T-cell (primary cell): Measurements from ENCODE around the gene TBX21. TPM values are rescaled to one million over a fixed set of nuclear protein-coding genes. Genes with fewer than 3 reads are reported as not detected.

ENCODE experiments used
- ATAC-seq, 4 experiments: fragments of 200-7000 bp in 3 of 4; fragments of 150-1000 bp in 1 of 4; cut with Tn5 transposase; replicated peaks in 1 of 4; 1 replicate in 3 of 4; 2 replicates in 1 of 4; pipeline ENCODE4 v1.10.0; 2021; ENCODE audit warnings: moderate library complexity in 3 of 4, mild to moderate bottlenecking in 2 of 4, moderate number of reproducible peaks in 1 of 4
- CTCF ChIA-PET, 2 donors: fragments of 300-600 bp; sonication (Branson Sonifier 250); formaldehyde crosslinking; loops; one replicate each; lab custom pipeline; 2022; ENCODE audit warnings: antibody characterized with exemption in 2 of 2; lab: Charles Lee
- POLR2A ChIA-PET, 2 donors: fragments of 300-600 bp; sonication (Branson Sonifier 250); formaldehyde crosslinking; loops; one replicate each; lab custom pipeline; 2022; ENCODE audit warnings: antibody characterized with exemption in 2 of 2; lab: Charles Lee
- DNase-seq, 35 experiments: peaks; one replicate each; pipeline versions ENCODE4 v3.0.0 to v3.0.0-alpha.2; 2013 to 2023
- H3K27ac ChIP-seq: one replicate; pipeline ENCODE4 v1.5.1; 2013; ENCODE audit warnings: low read length
- H3K27me3 ChIP-seq, 2 experiments: replicated peaks in 1 of 2; 1 replicate in 1 of 2; 2 replicates in 1 of 2; pipeline versions ENCODE4 v1.6.1 to v1.7.0; 2013; ENCODE audit warnings: low read length in 1 of 2, mixed read lengths in 1 of 2; ENCODE audit not compliant: control insufficient read depth in 2 of 2, insufficient read depth in 2 of 2; ENCODE audit errors: extremely low read depth in 1 of 2
- H3K36me3 ChIP-seq, 2 donors: 1 replicate in 1 of 2; 2 replicates in 1 of 2; pipeline versions ENCODE4 v1.6.1 to v1.7.0; 2013; ENCODE audit warnings: low read length in 1 of 2; ENCODE audit not compliant: control insufficient read depth in 2 of 2, insufficient read depth in 1 of 2; ENCODE audit errors: extremely low read depth in 1 of 2
- H3K4me1 ChIP-seq, 2 experiments: 1 replicate in 1 of 2; 2 replicates in 1 of 2; pipeline versions ENCODE4 v1.6.1 to v1.7.0; 2013; ENCODE audit warnings: low read length in 2 of 2, mixed read lengths in 1 of 2; ENCODE audit not compliant: insufficient read depth in 2 of 2, control insufficient read depth in 1 of 2; ENCODE audit errors: extremely low read depth in 1 of 2
- H3K4me3 ChIP-seq, 2 donors: 1 replicate in 1 of 2; 2 replicates in 1 of 2; pipeline versions ENCODE4 v1.5.1 to v1.7.0; 2013; ENCODE audit warnings: mild to moderate bottlenecking in 2 of 2, low read length in 1 of 2, moderate library complexity in 1 of 2; ENCODE audit not compliant: control insufficient read depth in 1 of 2; ENCODE audit errors: extremely low read depth in 1 of 2
- H3K9me3 ChIP-seq: 2 replicates; pipeline ENCODE4 v1.7.0; 2013
- H3K27ac Mint-ChIP-seq, 2 donors: one replicate each; pipeline ENCODE4 v1.8.0; 2020 to 2021; ENCODE audit warnings: mild to moderate bottlenecking in 2 of 2, mixed read lengths in 2 of 2
- H3K27me3 Mint-ChIP-seq, 2 donors: one replicate each; pipeline ENCODE4 v1.8.0; 2021 to 2022; ENCODE audit warnings: mixed read lengths in 2 of 2
- H3K36me3 Mint-ChIP-seq: one replicate; pipeline ENCODE4 v1.8.0; 2021; ENCODE audit warnings: mixed read lengths
- H3K4me1 Mint-ChIP-seq, 3 donors: one replicate each; pipeline ENCODE4 v1.8.0; 2020 to 2022; ENCODE audit warnings: mixed read lengths in 3 of 3, mild to moderate bottlenecking in 1 of 3
- H3K4me3 Mint-ChIP-seq, 3 donors: one replicate each; pipeline ENCODE4 v1.8.0; 2020 to 2022; ENCODE audit warnings: mild to moderate bottlenecking in 3 of 3, mixed read lengths in 3 of 3, moderate library complexity in 3 of 3
- H3K9me3 Mint-ChIP-seq, 3 donors: one replicate each; pipeline ENCODE4 v1.8.0; 2020 to 2022; ENCODE audit warnings: mixed read lengths in 3 of 3
- WGBS: methylation state at CpG from one replicate; pipeline ENCODE4 v1.1.5; 2013; ENCODE audit warnings: missing lambda C conversion rate; ENCODE audit not compliant: insufficient coverage; 5-methylcytosine and 5-hydroxymethylcytosine counted together
- total RNA-seq, 35 experiments: library from RNA in 6 of 35; stranded (reverse) in 6 of 35; fragments of 120-200 nt in 1 of 35; gene quantifications; one replicate each; pipeline versions ENCODE4 v1.2.1 to v1.2.4 and lab custom pipeline; 2013 to 2026

TBX21 gene
- total RNA-seq, 5 donors from 2014 or later (not counting 1 experiment from before 2014, with no cell fraction given), result 7.9 to 37.3 (median 20.8) TPM

DNA sequence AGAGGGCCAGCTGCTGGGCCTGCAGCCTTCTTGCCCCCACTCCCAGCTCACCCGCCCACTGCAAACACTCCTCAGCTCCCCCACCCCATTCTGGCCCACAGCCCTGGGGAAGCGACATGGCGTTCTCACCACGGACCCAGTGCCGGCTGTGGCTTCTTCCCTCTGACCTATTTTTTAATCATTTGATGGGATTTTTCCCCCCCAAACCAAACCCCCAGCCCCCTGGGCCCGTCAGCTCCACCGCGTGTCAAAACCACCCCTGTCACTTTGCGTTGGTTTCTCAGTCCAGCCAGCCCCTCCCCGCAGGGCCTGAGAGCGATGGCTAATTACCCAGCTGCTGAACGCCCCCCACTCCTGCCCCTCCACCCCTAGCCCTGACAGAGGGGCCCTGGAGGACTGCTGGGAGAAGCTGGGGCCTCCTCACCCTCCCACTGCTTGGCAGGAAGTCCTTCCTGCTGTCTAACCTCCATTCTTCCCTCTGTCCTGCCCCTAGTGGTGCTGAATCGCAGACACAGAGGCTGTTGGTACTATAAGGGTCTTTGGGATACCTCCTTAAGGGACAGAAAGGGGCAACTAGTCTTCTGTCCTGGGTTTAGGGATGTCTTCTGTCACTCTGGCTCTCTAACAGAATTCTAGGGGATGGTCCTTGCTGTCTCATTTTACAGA, 7.5 kb upstream of the TBX21 start:
- Mint-ChIP-seq H3K27ac (peak overlapping the region in 1 of 2 donors; percentile 44), H3K9me3 (no peaks in the 10 kb centered on the region), H3K4me3 (no peak overlapping the region), H3K27me3 (peaks cover 4 to 13% of the 10 kb centered on the region in 2 donors), H3K36me3 (no peaks in the 10 kb centered on the region), H3K4me1 (peaks cover 29 to 62% (median 31%) of the 10 kb centered on the region in 3 donors)
- H3K4me1 ChIP-seq, result peaks cover 6 to 83% of the 10 kb centered on the region in 2 experiments
- H3K36me3 ChIP-seq, result no peaks in the 10 kb centered on the region
- H3K4me3 ChIP-seq, result no peak overlapping the region
- H3K9me3 ChIP-seq, result no peaks in the 10 kb centered on the region
- 54% methylated on average over 5 of the region's 13 CpGs for WGBS
- no peak for DNase-seq
- H3K27ac ChIP-seq, result peak overlapping the region; percentile 4
- ATAC-seq, result no peak
- POLR2A ChIA-PET, result no interaction called here
- CTCF ChIA-PET, result interaction anchor here in 1 of 2 donors (0.5 to 1.1 kb wide), 3 partner anchors 28 to 75 kb away, joined by 3 to 6 read pairs (median 5); no protein-coding TSS in a partner anchor
- H3K27me3 ChIP-seq, result peaks cover 0 to 25% of the 10 kb centered on the region in 2 experiments

DNA sequence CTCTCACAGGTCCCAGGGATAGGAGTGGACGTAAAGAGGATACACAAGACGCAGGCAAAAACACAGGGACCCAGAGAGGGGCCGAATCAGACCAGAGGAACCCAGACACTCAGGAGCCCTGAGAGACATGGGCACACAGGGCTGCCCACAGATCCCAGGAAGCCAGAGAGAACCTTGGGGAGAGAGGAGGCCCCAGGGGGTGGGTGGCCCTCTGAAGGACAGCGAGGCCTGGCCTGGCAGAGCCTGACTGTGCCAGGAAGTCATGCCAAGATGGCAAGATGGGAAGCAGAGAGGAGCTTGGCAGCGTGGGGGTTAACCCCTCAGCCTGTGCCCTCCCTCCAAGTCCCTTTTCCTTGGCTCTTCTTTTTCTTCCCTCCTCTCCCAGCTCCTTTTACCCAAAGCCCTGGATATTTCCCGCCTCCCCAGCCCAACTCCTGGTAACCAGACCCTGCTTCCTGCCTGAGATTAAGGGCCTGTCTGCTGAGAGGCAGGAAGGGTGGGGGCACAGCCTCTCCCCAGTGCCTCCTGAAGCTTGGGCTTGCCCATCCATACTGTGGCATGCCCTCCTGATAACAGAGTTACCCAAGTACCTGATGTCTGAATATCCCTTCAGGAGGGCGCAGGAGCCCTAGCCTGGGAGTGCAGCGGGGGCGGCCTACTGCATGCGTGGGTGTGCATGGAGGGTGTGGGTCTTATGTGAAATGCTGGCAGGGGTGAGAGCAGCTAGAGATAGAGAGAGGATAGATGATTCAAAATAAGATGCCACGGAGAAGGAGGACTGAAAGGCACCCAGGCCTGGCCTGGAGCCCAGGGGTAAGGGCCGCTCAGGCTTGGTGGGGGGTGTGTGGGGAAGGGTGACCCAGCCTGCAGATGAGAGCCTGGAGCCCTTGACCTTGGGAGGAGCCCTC, 6.0 kb upstream of the TBX21 start:
- H3K4me1 Mint-ChIP-seq, result peaks cover 20 to 58% (median 24%) of the 10 kb centered on the region in 3 donors

GRCh38 chr17:47727704-47728036, 5.4 kb upstream of the TBX21 start:
- CTCF ChIA-PET, result no interaction called here
- no peak for ATAC-seq
- H3K27ac ChIP-seq, result no peak overlapping the region
- WGBS, result 100% methylated on average over 5 of the region's 9 CpGs
- H3K36me3 ChIP-seq, result no peaks in the 10 kb centered on the region
- H3K4me3 ChIP-seq, result no peak overlapping the region
- H3K27me3 ChIP-seq, result peaks cover 0 to 13% of the 10 kb centered on the region in 2 experiments
- peaks cover 25 to 63% (median 30%) of the 10 kb centered on the region in 3 donors for H3K4me1 Mint-ChIP-seq
- no peaks in the 10 kb centered on the region for H3K9me3 ChIP-seq
- H3K27me3 Mint-ChIP-seq, result peaks cover 3 to 13% of the 10 kb centered on the region in 2 donors
- POLR2A ChIA-PET, result no interaction called here
- H3K4me3 Mint-ChIP-seq, result no peak overlapping the region
- H3K4me1 ChIP-seq, result peaks cover 4 to 81% of the 10 kb centered on the region in 2 experiments
- H3K36me3 Mint-ChIP-seq, result no peaks in the 10 kb centered on the region
- H3K27ac Mint-ChIP-seq, result no peak overlapping the region
- no peak for DNase-seq
- H3K9me3 Mint-ChIP-seq, result no peaks in the 10 kb centered on the region

More for the DNA sequence above, 6.0 kb upstream of the TBX21 start:
- Mint-ChIP-seq H3K36me3 (no peaks in the 10 kb centered on the region), H3K4me3 (peak overlapping the region in 1 of 3 donors; percentile 36), H3K9me3 (no peaks in the 10 kb centered on the region), H3K27me3 (peaks cover 3 to 13% of the 10 kb centered on the region in 2 donors), H3K27ac (no peak overlapping the region)
- Histone ChIP-seq H3K36me3 (no peaks in the 10 kb centered on the region), H3K27me3 (peaks cover 0 to 15% of the 10 kb centered on the region in 2 experiments), H3K27ac (no peak overlapping the region), H3K4me3 (no peak overlapping the region), H3K9me3 (no peaks in the 10 kb centered on the region), H3K4me1 (peaks cover 0 to 80% of the 10 kb centered on the region in 2 experiments)
- no peak for ATAC-seq
- no peak for DNase-seq
- CTCF ChIA-PET, result no interaction called here
- POLR2A ChIA-PET, result no interaction called here
- 93% methylated on average over 8 of the region's 12 CpGs for WGBS

- peak overlapping the region in 1 of 2 donors; percentile 46 for H3K27ac Mint-ChIP-seq
- no peaks in the 10 kb centered on the region for H3K9me3 Mint-ChIP-seq
- Histone ChIP-seq H3K27me3 (peaks cover 0 to 13% of the 10 kb centered on the region in 2 experiments), H3K36me3 (no peaks in the 10 kb centered on the region), H3K27ac (no peak overlapping the region), H3K4me3 (no peak overlapping the region), H3K9me3 (no peaks in the 10 kb centered on the region), H3K4me1 (peaks cover 5 to 83% of the 10 kb centered on the region in 2 experiments)
- peaks cover 3 to 13% of the 10 kb centered on the region in 2 donors for H3K27me3 Mint-ChIP-seq
- no peak overlapping the region for H3K4me3 Mint-ChIP-seq
- peaks cover 29 to 67% (median 33%) of the 10 kb centered on the region in 3 donors for H3K4me1 Mint-ChIP-seq
- DNase-seq, result no peak
- CTCF ChIA-PET, result no interaction called here
- WGBS, result 78% methylated on average over 2 of the region's 4 CpGs
- no peak for ATAC-seq
- POLR2A ChIA-PET, result no interaction called here
- no peaks in the 10 kb centered on the region for H3K36me3 Mint-ChIP-seq
These were observed 4.7 kb upstream of the TBX21 start for GRCh38 chr17:47728214-47728877.

DNA sequence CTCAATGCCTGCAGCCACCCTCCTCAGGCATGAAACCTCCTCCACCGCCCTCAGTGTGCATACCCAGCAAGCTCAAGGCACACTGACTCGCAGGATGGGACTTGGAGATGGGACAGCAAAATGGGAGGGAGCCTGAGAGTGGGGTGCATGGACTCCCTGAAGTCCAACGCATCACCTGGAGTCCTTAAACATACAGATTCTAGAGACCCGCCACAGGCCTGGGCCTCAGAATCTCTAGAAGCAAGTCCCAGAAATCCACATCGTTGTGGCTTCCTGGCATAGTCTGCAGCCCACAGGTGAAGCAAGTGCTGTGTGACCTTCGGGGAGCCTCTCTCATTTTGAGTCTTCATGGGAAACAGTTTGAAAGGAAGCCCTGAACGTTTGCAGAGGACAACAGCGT, 3.6 kb upstream of the TBX21 start:
- ATAC-seq (no peak), DNase-seq (no peak)
- peaks cover 5 to 84% of the 10 kb centered on the region in 2 experiments for H3K4me1 ChIP-seq

DNA sequence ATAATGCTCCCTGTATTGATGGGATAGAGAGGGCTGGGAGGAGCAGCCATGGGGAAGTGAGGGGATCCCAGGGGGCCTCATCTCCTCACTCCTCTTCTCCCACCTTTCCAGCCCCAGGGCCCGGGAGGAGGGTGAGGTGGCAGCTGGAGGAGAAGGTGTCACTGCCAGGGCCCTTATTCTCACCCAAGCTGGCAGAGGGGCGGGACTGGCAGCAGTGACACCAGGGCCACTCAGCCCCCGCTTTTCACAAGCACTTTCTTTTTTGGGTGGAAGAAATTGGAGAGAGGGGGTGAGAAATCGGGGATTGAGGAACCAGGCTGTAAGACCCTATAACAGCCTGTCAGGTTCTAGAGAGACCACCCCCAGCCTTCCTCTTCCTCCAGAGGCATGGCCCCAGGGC, 2.4 kb upstream of the TBX21 start:
- 71% methylated on average over 2 of the region's 4 CpGs for WGBS
- peaks cover 37 to 72% (median 47%) of the 10 kb centered on the region in 3 donors for H3K4me1 Mint-ChIP-seq
- H3K9me3 Mint-ChIP-seq, result no peaks in the 10 kb centered on the region
- H3K27ac Mint-ChIP-seq, result peak overlapping the region; percentile 68 to 77
- Histone ChIP-seq H3K4me1 (peaks cover 5 to 80% of the 10 kb centered on the region in 2 experiments), H3K9me3 (no peaks in the 10 kb centered on the region), H3K4me3 (no peak overlapping the region), H3K36me3 (no peaks in the 10 kb centered on the region), H3K27ac (peak overlapping the region; percentile 56), H3K27me3 (peaks cover 3 to 11% of the 10 kb centered on the region in 2 experiments)
- CTCF ChIA-PET, result interaction anchor here (0.5 to 1.1 kb wide), 4 partner anchors 26 to 71 kb away, joined by 3 to 6 read pairs (median 3); no protein-coding TSS in a partner anchor
- ATAC-seq (no peak), DNase-seq (no peak)
- H3K36me3 Mint-ChIP-seq, result no peaks in the 10 kb centered on the region
- H3K27me3 Mint-ChIP-seq, result peaks cover 6 to 16% of the 10 kb centered on the region in 2 donors
- POLR2A ChIA-PET, result no interaction called here
- no peak overlapping the region for H3K4me3 Mint-ChIP-seq

More for the DNA sequence above, 3.6 kb upstream of the TBX21 start:
- Histone ChIP-seq H3K27ac (peak overlapping the region; percentile 45), H3K4me3 (no peak overlapping the region), H3K27me3 (peaks cover under 1 to 15% of the 10 kb centered on the region in 2 experiments), H3K9me3 (no peaks in the 10 kb centered on the region), H3K36me3 (no peaks in the 10 kb centered on the region)
- H3K27ac Mint-ChIP-seq, result peak overlapping the region; percentile 39 to 61
- WGBS, result 43% methylated on average over 4 of the region's 8 CpGs
- H3K36me3 Mint-ChIP-seq, result no peaks in the 10 kb centered on the region
- no peak overlapping the region for H3K4me3 Mint-ChIP-seq
- POLR2A ChIA-PET, result no interaction called here
- CTCF ChIA-PET, result no interaction called here
- peaks cover 33 to 71% (median 40%) of the 10 kb centered on the region in 3 donors for H3K4me1 Mint-ChIP-seq
- H3K27me3 Mint-ChIP-seq, result peaks cover 6 to 19% of the 10 kb centered on the region in 2 donors
- H3K9me3 Mint-ChIP-seq, result no peaks in the 10 kb centered on the region
